ENCODE measurements around the gene ZNF618. TPM values are rescaled to one million over a fixed set of nuclear protein-coding genes. Genes with fewer than 3 reads are reported as not detected.

Gene ZNF618
- total RNA-seq, 2 donors from 2014 or later: 1.4 to 3.0 TPM

- Histone ChIP-seq H3K9me3 (no peaks in the 10 kb centered on the region), H3K27ac (no peak overlapping the region), H3K4me3 (no peak overlapping the region), H3K27me3 (no peaks in the 10 kb centered on the region), H3K36me3 (no peaks in the 10 kb centered on the region), H3K4me1 (no peaks in the 10 kb centered on the region)
- peak; percentile 53 for DNase-seq (ENCODE audit: low spot score)
- TF ChIP-seq CTCF (IDR thresholded peaks at IDR 0.05): no peak
These were observed 154.3 kb downstream of the ZNF618 start for GRCh38 chr9:114030364-114030763.

GRCh38 chr9:114031037-114031630 is 155.0 kb downstream of the ZNF618 start:
- H3K4me3 ChIP-seq: no peak overlapping the region
- peaks cover 5% of the 10 kb centered on the region for H3K36me3 ChIP-seq
- no peaks in the 10 kb centered on the region for H3K9me3 ChIP-seq
- no peak overlapping the region for H3K27ac ChIP-seq
- no peaks in the 10 kb centered on the region for H3K27me3 ChIP-seq
- no peaks in the 10 kb centered on the region for H3K4me1 ChIP-seq
- no peak for TF ChIP-seq CTCF (IDR thresholded peaks at IDR 0.05)
- no peak for DNase-seq (ENCODE audit: low spot score)

GRCh38 chr9:114031948-114032840 is 156.1 kb downstream of the ZNF618 start:
- Histone ChIP-seq H3K27ac (no peak overlapping the region), H3K4me1 (no peaks in the 10 kb centered on the region), H3K27me3 (no peaks in the 10 kb centered on the region), H3K36me3 (peaks cover 15% of the 10 kb centered on the region), H3K4me3 (no peak overlapping the region), H3K9me3 (no peaks in the 10 kb centered on the region)
- no peak for TF ChIP-seq CTCF (IDR thresholded peaks at IDR 0.05)
- DNase-seq (ENCODE audit: low spot score): no peak

- Histone ChIP-seq H3K4me1 (no peaks in the 10 kb centered on the region), H3K36me3 (peaks cover 15% of the 10 kb centered on the region), H3K27ac (no peak overlapping the region), H3K27me3 (no peaks in the 10 kb centered on the region), H3K9me3 (no peaks in the 10 kb centered on the region), H3K4me3 (no peak overlapping the region)
- DNase-seq (ENCODE audit: low spot score): peak; percentile 59
- peak; percentile 50 to 77 for TF ChIP-seq CTCF (IDR thresholded peaks at IDR 0.05)
These were observed 157.4 kb downstream of the ZNF618 start for GRCh38 chr9:114033397-114034103.

GRCh38 chr9:114034196-114034595 is 158.1 kb downstream of the ZNF618 start:
- H3K27ac ChIP-seq: no peak overlapping the region

More at GRCh38 chr9:114034196-114034595, 158.1 kb downstream of the ZNF618 start:
- Histone ChIP-seq H3K4me3 (no peak overlapping the region), H3K9me3 (no peaks in the 10 kb centered on the region), H3K4me1 (no peaks in the 10 kb centered on the region), H3K36me3 (peaks cover 15% of the 10 kb centered on the region), H3K27me3 (no peaks in the 10 kb centered on the region)
- no peak for DNase-seq (ENCODE audit: low spot score)
- TF ChIP-seq CTCF (IDR thresholded peaks at IDR 0.05): no peak
